OCI-LY3 (cell line): ENCODE measurements around the gene CORO2B.

Source experiments
- EZH2phosphoT487 ChIP-seq: fragments of 200-600 bp; shearing (Covaris generic); IDR thresholded peaks from 2 replicates; pipeline ENCODE4 v1.6.1; 2018; ENCODE audit warnings: antibody characterized with exemption, mixed run types, low read depth
- TF ChIP-seq, protein P1 (sequence below): fragments of 200-600, 300-600 bp; sonication (generic); IDR thresholded peaks from 2 replicates; pipeline ENCODE4 v1.5.1; 2014; ENCODE audit warnings: antibody characterized with exemption, low read length, low read depth

DNA sequence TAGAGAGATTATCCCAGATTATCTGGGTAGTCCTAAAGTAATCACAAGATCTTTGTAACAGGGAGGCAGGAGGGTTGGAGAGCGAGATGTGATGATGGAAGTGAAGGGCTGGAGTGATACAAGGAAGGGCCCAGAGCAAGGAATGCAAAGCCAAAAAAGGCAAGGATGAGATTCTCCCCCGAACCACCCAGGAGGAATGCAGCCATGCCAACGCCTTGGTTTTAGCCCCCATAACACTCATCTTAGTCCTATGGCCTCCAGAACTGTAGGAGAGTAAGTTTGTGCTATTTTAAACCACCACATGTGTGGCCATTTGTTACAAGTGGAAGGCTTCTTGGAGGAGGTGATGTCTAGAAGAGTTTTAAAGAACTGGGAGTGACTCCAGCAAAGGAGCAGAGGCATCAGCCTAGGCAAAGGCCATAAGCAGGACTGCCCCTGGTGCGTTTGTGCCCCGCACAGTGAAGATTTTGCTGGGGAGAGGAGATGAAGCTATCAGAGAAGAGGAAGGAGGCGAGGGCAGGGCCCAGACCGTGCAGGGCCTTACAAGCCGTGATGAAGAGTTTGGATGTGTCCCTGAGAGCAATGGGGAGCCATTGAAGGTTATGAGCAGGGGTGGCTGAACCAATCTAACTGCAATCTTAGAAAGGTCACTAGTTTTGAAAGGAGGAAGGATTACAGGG lies 25.3 kb upstream of the CORO2B start:
- TF ChIP-seq, protein P1, sequence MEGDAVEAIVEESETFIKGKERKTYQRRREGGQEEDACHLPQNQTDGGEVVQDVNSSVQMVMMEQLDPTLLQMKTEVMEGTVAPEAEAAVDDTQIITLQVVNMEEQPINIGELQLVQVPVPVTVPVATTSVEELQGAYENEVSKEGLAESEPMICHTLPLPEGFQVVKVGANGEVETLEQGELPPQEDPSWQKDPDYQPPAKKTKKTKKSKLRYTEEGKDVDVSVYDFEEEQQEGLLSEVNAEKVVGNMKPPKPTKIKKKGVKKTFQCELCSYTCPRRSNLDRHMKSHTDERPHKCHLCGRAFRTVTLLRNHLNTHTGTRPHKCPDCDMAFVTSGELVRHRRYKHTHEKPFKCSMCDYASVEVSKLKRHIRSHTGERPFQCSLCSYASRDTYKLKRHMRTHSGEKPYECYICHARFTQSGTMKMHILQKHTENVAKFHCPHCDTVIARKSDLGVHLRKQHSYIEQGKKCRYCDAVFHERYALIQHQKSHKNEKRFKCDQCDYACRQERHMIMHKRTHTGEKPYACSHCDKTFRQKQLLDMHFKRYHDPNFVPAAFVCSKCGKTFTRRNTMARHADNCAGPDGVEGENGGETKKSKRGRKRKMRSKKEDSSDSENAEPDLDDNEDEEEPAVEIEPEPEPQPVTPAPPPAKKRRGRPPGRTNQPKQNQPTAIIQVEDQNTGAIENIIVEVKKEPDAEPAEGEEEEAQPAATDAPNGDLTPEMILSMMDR = no peak
- TF ChIP-seq EZH2phosphoT487 = no peak
